Ascending aorta (tissue), 2 donors: ENCODE measurements around the gene HRH4. TPM values are rescaled to one million over a fixed set of nuclear protein-coding genes. Genes with fewer than 3 reads are reported as not detected.

Experiments used
- DNase-seq, 2 donors: peaks; one replicate each; pipeline ENCODE4 v3.0.0-alpha.2; 2019; ENCODE audit warnings: low spot score in 2 of 2
- H3K27ac ChIP-seq, 2 donors: fragments of 200-600 bp; sonication (generic); one replicate each; pipeline ENCODE4 v1.5.1; 2016 to 2017; ENCODE audit warnings: mild to moderate bottlenecking in 1 of 2
- H3K27me3 ChIP-seq: fragments of 200-600 bp; sonication (generic); one replicate; pipeline ENCODE4 v1.5.1; 2017
- H3K36me3 ChIP-seq, 2 donors: fragments of 200-600 bp; sonication (generic); one replicate each; pipeline ENCODE4 v1.5.1; 2016
- H3K4me1 ChIP-seq, 2 donors: fragments of 200-600 bp; sonication (generic); one replicate each; pipeline ENCODE4 v1.5.1; 2016 to 2017; ENCODE audit warnings: mild to moderate bottlenecking in 1 of 2
- H3K4me3 ChIP-seq, 2 donors: fragments of 200-600 bp; sonication (generic); one replicate each; pipeline ENCODE4 v1.5.1; 2016 to 2017; ENCODE audit warnings: mild to moderate bottlenecking in 1 of 2
- H3K9me3 ChIP-seq, 2 donors: fragments of 200-600 bp; sonication (generic); one replicate each; pipeline ENCODE4 v1.5.1; 2016
- CTCF ChIP-seq, 3 experiments: fragments of 200-600 bp in 2 of 3; fragments of 450-650 bp in 1 of 3; sonication (generic) in 2 of 3; IDR thresholded peaks; one replicate each; pipeline ENCODE4 v1.5.1; 2016 to 2019; ENCODE audit warnings: antibody characterized with exemption in 3 of 3, mild to moderate bottlenecking in 1 of 3, moderate library complexity in 1 of 3
- intact Hi-C: fragments of 100-400 bp; cut with DNase I; formaldehyde crosslinking; loops from one replicate; pipeline ENCODE4 v1.15.1; 2023
- total RNA-seq: library from RNA; depleted of rRNA; stranded (reverse); fragments of >200 nt; gene quantifications from one replicate; pipeline ENCODE4 v1.1.0, GENCODE V29; 2016

The HRH4 gene
- total RNA-seq, 1 donor from 2014 or later: not detected

DNA sequence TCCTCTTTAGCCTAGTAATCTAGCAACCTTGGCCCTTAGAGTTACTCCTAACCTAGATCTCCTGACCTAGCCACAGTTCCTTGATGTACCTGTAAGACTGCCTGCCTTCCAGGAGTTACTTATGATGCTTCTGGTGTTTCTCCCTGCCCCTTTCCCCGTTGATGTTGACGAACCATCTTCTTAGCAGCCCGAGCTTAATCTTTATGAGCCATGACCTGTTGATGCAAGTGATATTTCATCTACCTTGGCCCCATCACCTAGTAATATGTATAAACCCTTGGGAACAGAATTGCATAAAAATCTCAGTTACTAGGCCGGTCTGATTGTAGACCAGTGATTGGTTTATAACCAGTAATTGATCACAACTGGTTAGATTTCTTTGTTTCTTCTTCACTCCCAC, 31.2 kb upstream of the HRH4 start:
- no peaks in the 10 kb centered on the region for H3K36me3 ChIP-seq
- DNase-seq: no peak
- H3K27ac ChIP-seq: no peak overlapping the region
- H3K4me1 ChIP-seq: peaks cover 6 to 7% of the 10 kb centered on the region in 2 donors
- H3K27me3 ChIP-seq: no peaks in the 10 kb centered on the region
- no peaks in the 10 kb centered on the region for H3K9me3 ChIP-seq
- no peak overlapping the region for H3K4me3 ChIP-seq
- intact Hi-C loops: loop anchor here (5.0 kb wide), 3 partner anchors 67 to 918 kb away; no protein-coding TSS in a partner anchor
- no peak for TF ChIP-seq CTCF (IDR thresholded peaks at IDR 0.05)

GRCh38 chr18:24432618-24433017, 27.8 kb upstream of the HRH4 start:
- Histone ChIP-seq H3K27ac (no peak overlapping the region), H3K36me3 (peaks cover 4 to 7% of the 10 kb centered on the region in 2 donors), H3K4me3 (no peak overlapping the region), H3K9me3 (no peaks in the 10 kb centered on the region), H3K4me1 (peaks cover 0 to 2% of the 10 kb centered on the region in 2 donors), H3K27me3 (no peaks in the 10 kb centered on the region)
- TF ChIP-seq CTCF (IDR thresholded peaks at IDR 0.05): no peak
- intact Hi-C loops: no loop called here
- no peak for DNase-seq

DNA sequence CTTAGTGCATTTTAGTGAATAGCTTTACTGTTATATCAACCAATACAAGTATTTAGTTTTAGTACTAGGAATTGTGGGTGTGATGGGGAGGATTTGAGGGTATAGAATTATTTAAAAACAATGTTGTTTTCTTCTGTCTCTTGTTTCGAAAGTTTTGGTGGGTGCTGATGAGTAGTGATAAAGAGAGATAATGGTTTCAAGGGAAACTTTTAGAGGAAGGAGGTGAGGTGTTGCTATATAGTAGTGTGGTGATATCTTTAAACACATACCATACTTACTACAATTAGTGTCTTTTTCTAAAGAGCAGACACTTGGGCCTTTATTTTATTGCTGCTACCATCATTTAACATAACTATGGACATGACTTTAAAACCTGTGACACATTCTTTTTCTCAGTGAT, 23.5 kb upstream of the HRH4 start:
- peaks cover 9 to 36% of the 10 kb centered on the region in 2 donors for H3K36me3 ChIP-seq
- intact Hi-C loops: no loop called here
- TF ChIP-seq CTCF (IDR thresholded peaks at IDR 0.05): no peak
- H3K4me3 ChIP-seq: no peak overlapping the region
- H3K9me3 ChIP-seq: no peaks in the 10 kb centered on the region
- no peak overlapping the region for H3K27ac ChIP-seq
- no peaks in the 10 kb centered on the region for H3K27me3 ChIP-seq
- no peak for DNase-seq
- no peaks in the 10 kb centered on the region for H3K4me1 ChIP-seq

DNA sequence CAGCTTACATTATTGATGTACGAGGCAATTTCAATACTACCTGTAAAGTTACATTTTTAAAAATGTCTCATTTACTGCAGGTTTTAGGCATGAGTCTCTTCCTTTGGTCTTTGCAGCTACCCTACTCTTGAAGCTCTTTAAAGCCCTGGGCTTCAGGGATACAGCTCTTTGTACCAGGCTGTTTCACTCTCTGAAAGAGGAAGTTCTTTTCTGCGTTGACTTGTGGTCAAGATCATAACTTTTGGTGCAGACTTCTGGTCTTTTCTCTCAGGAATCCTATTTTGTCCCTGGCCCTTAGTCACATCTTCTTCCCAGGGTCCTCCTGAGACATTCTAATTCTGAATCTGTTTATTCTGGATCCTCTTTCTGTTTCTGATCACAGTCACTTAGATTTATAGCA, 16.6 kb upstream of the HRH4 start:
- no peaks in the 10 kb centered on the region for H3K9me3 ChIP-seq
- no peak overlapping the region for H3K4me3 ChIP-seq
- H3K27me3 ChIP-seq: no peaks in the 10 kb centered on the region
- no peaks in the 10 kb centered on the region for H3K4me1 ChIP-seq
- H3K36me3 ChIP-seq: peaks cover 30 to 70% of the 10 kb centered on the region in 2 donors
- H3K27ac ChIP-seq: no peak overlapping the region
- no peak for DNase-seq
- intact Hi-C loops: no loop called here
- TF ChIP-seq CTCF (IDR thresholded peaks at IDR 0.05): no peak

DNA sequence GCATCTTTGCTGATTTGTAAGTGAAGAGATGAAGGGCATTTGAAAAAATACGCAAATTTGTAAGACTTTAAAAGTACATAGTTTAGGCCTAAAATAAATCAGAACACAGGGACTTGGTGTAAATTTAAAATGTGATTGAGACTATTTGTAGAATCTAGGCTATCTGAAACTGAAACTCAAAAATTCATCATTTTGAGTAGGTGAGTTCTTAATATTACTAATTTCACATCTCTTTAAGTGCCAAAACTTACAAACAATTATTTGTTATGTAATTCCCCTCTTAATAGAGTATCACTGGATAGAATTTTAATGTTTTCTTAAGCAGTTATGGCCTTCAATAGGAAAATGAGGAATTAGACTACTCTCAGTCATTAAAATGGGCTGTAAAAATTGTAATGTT, 14.0 kb upstream of the HRH4 start:
- H3K27ac ChIP-seq: no peak overlapping the region
- DNase-seq: no peak
- intact Hi-C loops: no loop called here
- H3K36me3 ChIP-seq: peaks cover 38 to 73% of the 10 kb centered on the region in 2 donors
- H3K4me1 ChIP-seq: no peaks in the 10 kb centered on the region
- H3K9me3 ChIP-seq: no peaks in the 10 kb centered on the region
- H3K27me3 ChIP-seq: no peaks in the 10 kb centered on the region
- no peak for TF ChIP-seq CTCF (IDR thresholded peaks at IDR 0.05)
- no peak overlapping the region for H3K4me3 ChIP-seq

DNA sequence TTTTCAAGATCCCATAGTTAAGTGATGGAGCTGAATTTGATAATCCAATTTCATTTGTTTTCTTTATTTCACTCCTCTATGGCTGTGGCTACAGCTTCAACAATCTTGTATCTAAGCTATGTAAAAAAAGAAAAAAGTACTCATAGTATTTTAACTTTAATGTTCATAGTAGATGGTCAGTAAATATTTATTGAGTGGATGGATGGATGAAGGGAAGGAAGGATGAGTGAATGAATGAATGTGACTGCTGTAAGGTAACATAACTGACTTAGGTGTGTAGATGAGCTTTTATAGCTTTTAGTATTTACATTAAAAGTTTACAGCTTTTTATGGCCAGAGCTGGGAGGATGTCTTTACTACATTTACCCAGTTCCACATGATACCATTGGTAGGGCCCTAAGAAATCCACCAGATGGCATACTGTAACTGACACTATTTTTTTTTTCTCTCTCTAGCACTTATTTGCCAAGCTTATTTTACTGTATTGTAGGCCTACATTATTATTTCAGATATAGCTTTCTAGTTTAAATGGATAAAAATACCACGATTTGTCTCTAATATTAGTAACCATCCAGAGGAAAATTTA, 13.4 kb upstream of the HRH4 start:
- no peak for TF ChIP-seq CTCF (IDR thresholded peaks at IDR 0.05)
- H3K4me1 ChIP-seq: no peaks in the 10 kb centered on the region
- H3K4me3 ChIP-seq: no peak overlapping the region
- H3K9me3 ChIP-seq: no peaks in the 10 kb centered on the region
- H3K27ac ChIP-seq: no peak overlapping the region
- intact Hi-C loops: no loop called here
- DNase-seq: no peak
- H3K36me3 ChIP-seq: peaks cover 36 to 67% of the 10 kb centered on the region in 2 donors
- H3K27me3 ChIP-seq: no peaks in the 10 kb centered on the region
